HCT116 (cell line): ENCODE results near the gene SLC7A11.

Source experiments
- CEBPB ChIP-seq: IDR thresholded peaks from 2 replicates; pipeline ENCODE4 v1.6.1; 2012; ENCODE audit warnings: low read depth
- POLR2A ChIP-seq: IDR thresholded peaks from 2 replicates; pipeline ENCODE4 v1.7.0; 2011; ENCODE audit warnings: borderline replicate concordance; ENCODE audit not compliant: insufficient read depth, insufficient read length; ENCODE audit errors: extremely low read depth
- POLR2AphosphoS5 ChIP-seq: IDR thresholded peaks from 2 replicates; pipeline ENCODE4 v1.6.1; 2011; ENCODE audit warnings: mild to moderate bottlenecking, low read depth, low read length, moderate library complexity
- ZNF274 ChIP-seq: fragments of 200-500 bp; sonication (Bioruptor generic); IDR thresholded peaks from 2 replicates; pipeline ENCODE4 v1.6.1; 2014; ENCODE audit warnings: mild to moderate bottlenecking, low read depth, low read length, inconsistent platforms
- TF ChIP-seq, protein P1 (sequence below), 3 experiments: fragments of 200-600 bp in 1 of 3; sonication (generic) in 1 of 3; IDR thresholded peaks in 2 of 3; conservative IDR thresholded peaks in 1 of 3; 2 replicates each; pipeline ENCODE4 v1.5.1; 2012 to 2017; ENCODE audit warnings: low read depth in 2 of 3, low read length in 2 of 3, antibody characterized with exemption in 1 of 3, borderline replicate concordance in 1 of 3, control low read depth in 1 of 3, mild to moderate bottlenecking in 1 of 3, mixed read lengths in 1 of 3, mixed run types in 1 of 3, moderate library complexity in 1 of 3; ENCODE audit not compliant: insufficient read depth in 1 of 3
- TF ChIP-seq, protein P2 (sequence below): IDR thresholded peaks from 2 replicates; pipeline ENCODE4 v1.6.1; 2012

DNA sequence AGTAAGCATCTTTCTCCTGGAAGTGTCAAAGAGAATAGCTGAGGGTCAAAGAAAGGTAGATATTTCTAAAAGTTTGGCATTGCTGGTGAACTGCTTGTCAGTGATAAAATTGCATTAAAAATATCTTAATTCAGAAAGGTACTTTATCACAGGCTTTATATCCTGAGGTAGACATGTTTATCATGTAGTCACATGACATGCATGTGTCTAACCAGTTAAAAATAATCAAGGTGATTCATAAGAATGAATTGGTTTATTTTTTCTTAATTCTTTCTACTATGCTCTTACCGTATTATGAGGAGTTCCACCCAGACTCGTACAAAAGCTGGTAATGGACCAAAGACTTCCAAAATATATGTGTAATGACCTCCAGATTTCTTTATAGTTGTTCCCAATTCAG, 6.1 kb downstream of the SLC7A11 start:
- TF ChIP-seq, protein P1, sequence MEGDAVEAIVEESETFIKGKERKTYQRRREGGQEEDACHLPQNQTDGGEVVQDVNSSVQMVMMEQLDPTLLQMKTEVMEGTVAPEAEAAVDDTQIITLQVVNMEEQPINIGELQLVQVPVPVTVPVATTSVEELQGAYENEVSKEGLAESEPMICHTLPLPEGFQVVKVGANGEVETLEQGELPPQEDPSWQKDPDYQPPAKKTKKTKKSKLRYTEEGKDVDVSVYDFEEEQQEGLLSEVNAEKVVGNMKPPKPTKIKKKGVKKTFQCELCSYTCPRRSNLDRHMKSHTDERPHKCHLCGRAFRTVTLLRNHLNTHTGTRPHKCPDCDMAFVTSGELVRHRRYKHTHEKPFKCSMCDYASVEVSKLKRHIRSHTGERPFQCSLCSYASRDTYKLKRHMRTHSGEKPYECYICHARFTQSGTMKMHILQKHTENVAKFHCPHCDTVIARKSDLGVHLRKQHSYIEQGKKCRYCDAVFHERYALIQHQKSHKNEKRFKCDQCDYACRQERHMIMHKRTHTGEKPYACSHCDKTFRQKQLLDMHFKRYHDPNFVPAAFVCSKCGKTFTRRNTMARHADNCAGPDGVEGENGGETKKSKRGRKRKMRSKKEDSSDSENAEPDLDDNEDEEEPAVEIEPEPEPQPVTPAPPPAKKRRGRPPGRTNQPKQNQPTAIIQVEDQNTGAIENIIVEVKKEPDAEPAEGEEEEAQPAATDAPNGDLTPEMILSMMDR (IDR thresholded peaks at IDR 0.05 in 2 of 3, conservative IDR thresholded peaks at IDR 0.05 in 1 of 3; ENCODE audit: borderline replicate concordance in 1 of 3, insufficient read depth in 1 of 3, low read depth in 2 of 3, low read length in 2 of 3): no peak
- TF ChIP-seq POLR2A: no peak
- TF ChIP-seq ZNF274: no peak
- no peak for TF ChIP-seq CEBPB
- TF ChIP-seq, protein P2, sequence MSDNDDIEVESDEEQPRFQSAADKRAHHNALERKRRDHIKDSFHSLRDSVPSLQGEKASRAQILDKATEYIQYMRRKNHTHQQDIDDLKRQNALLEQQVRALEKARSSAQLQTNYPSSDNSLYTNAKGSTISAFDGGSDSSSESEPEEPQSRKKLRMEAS: no peak
- no peak for TF ChIP-seq POLR2AphosphoS5
